ENCODE results near the gene P3H4.
"Not testable (repeated sequence)": the region's sequence is repeated elsewhere in the genome, so short reads cannot be mapped to it uniquely, and the experiment has no call there.

P3H4 gene, protein sequence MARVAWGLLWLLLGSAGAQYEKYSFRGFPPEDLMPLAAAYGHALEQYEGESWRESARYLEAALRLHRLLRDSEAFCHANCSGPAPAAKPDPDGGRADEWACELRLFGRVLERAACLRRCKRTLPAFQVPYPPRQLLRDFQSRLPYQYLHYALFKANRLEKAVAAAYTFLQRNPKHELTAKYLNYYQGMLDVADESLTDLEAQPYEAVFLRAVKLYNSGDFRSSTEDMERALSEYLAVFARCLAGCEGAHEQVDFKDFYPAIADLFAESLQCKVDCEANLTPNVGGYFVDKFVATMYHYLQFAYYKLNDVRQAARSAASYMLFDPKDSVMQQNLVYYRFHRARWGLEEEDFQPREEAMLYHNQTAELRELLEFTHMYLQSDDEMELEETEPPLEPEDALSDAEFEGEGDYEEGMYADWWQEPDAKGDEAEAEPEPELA

GRCh38 chr17:41811549-41812380, at the start of gene P3H4:
TSS of gene P3H4 (minus strand) at chr17:41811949. CDS start at chr17:41811915, 34 bp downstream.
- DNase-seq: peak; percentile 69 to 80

GRCh38 chr17:41860254-41860931, 48.6 kb upstream of the P3H4 start:
- DNase-seq: no peak

- DNase-seq: not testable (repeated sequence)
Measured at GRCh38 chr17:41851382-41851781, 39.6 kb upstream of the P3H4 start.

DNA sequence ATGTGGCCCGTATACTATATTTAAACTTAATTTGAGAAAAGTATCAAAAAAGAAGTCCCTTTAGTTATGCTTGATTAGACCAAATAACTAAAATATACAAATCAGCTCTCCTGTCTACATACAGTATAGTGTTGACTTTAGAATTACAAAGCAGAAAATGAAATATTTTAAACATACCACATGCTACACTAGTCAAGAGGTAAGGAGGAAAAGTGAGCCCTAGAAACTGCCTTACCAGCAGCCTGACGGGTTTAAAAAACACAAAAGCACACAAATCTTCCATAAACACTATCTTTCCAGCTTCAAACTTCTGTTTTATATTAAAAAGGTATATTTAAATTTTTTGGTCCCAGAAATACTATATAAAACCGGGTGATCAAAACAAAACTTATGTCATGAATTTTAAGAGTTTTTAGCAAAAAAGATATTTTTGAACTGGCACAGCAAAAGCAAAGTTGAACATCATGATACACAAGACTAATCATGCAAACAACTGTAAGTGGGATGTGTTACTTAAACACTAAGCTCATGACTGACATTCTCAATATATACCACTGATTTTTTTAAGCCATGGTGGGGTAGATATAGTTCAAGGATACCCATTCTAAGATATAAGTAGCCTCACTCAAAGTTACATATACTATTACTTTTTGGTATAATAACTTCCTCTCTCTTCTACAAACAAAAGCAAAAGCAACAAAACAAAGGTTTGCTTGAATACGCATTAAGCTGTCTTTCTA, 37.7 kb upstream of the P3H4 start:
- no peak for DNase-seq

GRCh38 chr17:41848788-41849187, 37.0 kb upstream of the P3H4 start:
- no peak for DNase-seq

DNA sequence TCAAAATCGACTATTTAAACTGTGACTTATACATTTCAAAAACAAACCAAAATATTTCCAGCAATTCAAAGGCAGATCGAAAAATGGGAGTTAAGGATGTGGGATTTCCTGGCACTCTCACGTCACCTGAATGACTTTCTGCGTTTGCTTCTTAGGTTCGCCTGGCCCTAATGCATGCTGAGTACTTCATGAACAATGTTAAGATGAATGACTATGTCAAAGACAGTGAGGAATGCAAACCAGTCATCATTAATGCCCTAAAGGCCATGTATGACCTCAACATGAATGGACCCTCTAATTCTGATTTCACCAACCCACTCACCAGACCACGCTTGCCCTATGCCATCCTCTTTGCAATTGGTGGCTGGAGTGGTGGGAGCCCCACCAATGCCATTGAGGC, 33.2 kb upstream of the P3H4 start:
- DNase-seq: no peak

DNA sequence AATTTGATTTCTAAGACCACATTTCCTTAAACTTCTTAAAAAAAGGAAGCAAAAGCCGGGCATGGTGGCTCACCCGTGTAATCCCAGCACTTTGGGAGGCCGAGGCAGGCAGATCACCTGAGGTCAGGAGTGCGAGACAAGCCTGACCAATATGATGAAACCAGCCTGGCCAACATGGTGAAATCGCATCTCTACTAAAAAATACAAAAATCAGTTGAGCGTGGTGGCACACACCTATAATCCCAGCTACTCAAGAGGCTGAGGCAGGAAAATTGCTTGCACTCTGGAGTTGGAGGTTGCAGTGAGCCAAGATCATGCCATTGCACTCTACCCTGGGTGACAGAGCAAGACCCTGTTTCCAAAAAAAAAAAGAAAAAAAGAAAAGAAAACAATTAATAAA, 29.0 kb upstream of the P3H4 start:
- not testable (repeated sequence) for DNase-seq

GRCh38 chr17:41839448-41839847, 27.7 kb upstream of the P3H4 start:
- not testable (repeated sequence) for DNase-seq

GRCh38 chr17:41837761-41838538, 26.2 kb upstream of the P3H4 start, which contains the start of gene KLHL10:
TSS of gene KLHL10 (plus strand) at chr17:41837825. CDS start at chr17:41837933, 108 bp downstream.
- DNase-seq: no peak

DNA sequence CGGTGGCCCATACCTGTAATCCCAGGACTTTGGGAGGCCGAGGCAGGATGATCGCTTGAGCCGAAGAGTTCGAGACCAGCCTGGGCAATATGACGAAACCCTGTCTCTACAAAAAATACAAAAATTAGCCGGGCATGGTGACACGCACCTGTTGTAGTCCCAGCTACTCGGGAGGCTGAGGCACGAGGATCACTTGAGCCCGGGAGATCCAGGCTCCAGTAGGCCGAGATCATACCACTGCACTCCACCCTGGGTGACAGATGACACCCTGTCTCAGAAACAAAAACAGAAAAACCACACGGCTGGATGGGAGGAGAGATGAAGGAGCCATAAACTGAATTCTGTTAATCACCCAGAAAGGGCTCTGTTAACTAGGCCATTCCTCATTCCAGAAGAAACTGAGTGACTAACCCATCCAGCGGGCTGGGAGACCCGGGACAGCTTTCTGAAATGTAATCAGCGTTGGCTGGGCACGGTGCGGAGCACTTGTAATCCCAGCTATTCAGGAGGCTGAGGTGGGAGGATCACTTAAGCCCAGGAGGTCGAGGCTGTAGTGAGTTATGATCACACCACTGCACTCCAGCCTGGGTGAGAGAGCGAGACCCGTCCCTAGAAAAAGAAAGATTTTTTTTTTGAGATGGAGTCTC, 24.9 kb upstream of the P3H4 start:
- DNase-seq: no peak

- peak; percentile 38 to 55 for DNase-seq
Measured at GRCh38 chr17:41835800-41836549, 24.2 kb upstream of the P3H4 start, which contains the start of gene NT5C3B. TSS of gene NT5C3B (minus strand) at chr17:41836232. CDS start at chr17:41836193, 39 bp downstream.

DNA sequence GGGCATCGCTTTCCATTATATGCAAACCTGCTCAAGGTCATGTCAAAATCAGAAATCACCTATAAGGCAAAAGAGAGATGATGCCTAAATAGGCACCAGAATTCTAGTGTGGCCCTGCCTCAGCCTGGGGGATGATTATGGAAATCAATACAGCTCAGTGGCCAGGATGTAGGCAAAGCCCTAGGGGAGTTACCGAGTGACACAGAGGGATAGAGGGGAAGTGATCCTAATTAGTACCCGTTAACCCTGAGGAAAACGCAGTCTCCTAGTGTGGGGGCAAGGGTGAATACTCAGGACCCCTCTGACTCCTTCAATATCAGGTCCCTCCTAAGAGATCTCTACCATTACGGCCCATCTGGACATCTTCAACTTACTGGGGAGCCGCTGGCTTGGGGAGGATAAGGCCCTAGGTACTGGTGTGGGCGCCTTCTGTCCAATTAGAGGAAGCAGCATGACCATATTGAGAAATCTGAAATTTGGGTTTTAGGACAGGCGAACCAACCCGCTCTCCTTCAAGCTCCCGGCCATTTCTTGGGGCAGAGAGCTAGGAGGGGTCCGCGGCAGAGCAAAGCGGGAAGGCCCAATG, 23.6 kb upstream of the P3H4 start:
- DNase-seq: no peak

- not testable (repeated sequence) for DNase-seq
Measured at GRCh38 chr17:41829961-41830360, 18.2 kb upstream of the P3H4 start.

GRCh38 chr17:41825175-41825845, 13.6 kb upstream of the P3H4 start:
- no peak for DNase-seq

DNA sequence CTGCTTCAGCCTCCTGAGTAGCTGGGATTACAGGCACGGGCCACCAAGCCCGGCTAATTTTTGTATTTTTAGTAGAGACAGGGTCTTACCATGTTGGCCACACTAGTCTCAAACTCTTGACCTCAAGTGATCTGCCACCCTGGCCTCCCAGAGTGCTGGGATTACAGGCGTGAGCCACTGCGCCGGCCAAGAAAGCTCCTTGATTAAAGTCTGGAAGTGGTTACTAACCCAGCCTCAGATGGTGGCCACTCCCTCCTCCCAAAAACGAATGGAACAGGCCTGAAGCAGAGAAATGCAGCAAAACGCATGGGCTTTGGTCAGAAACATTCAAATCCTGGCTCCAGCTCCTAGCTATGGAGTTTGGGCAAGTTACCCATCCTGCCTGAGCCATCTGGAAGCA, 12.3 kb upstream of the P3H4 start:
- DNase-seq: no peak

- no peak for DNase-seq
Measured at GRCh38 chr17:41823580-41823979, 11.8 kb upstream of the P3H4 start.

GRCh38 chr17:41823141-41823524, 11.4 kb upstream of the P3H4 start:
- no peak for DNase-seq

DNA sequence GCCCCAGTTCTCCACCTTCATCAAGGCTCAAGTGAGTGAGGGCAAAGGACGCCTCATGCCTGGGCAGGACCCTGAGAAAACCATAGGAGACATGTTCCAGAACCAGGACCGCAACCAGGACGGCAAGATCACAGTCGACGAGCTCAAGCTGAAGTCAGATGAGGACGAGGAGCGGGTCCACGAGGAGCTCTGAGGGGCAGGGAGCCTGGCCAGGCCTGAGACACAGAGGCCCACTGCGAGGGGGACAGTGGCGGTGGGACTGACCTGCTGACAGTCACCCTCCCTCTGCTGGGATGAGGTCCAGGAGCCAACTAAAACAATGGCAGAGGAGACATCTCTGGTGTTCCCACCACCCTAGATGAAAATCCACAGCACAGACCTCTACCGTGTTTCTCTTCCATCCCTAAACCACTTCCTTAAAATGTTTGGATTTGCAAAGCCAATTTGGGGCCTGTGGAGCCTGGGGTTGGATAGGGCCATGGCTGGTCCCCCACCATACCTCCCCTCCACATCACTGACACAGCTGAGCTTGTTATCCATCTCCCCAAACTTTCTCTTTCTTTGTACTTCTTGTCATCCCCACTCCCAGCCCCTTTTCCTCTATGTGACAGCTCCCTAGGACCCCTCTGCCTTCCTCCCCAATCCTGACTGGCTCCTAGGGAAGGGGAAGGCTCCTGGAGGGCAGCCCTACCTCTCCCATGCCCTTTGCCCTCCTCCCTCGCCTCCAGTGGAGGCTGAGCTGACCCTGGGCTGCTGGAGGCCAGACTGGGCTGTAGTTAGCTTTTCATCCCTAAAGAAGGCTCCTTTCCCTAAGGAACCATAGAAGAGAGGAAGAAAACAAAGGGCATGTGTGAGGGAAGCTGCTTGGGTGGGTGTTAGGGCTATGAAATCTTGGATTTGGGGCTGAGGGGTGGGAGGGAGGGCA, 10.7 kb upstream of the P3H4 start:
- no peak for DNase-seq
